Esophagus squamous epithelium (tissue), 5 donors: ENCODE results near the gene ANKRD23. TPM values are rescaled to one million over a fixed set of nuclear protein-coding genes. Genes with fewer than 3 reads are reported as not detected.

Source experiments
- DNase-seq: peaks from one replicate; lab custom pipeline; 2025; lab: John Stamatoyannopoulos, UW
- H3K27ac ChIP-seq, 4 donors: fragments of 200-600 bp; sonication (generic); one replicate each; pipeline ENCODE4 v1.5.1; 2016 to 2019; ENCODE audit warnings: mild to moderate bottlenecking in 1 of 4
- H3K27me3 ChIP-seq, 4 donors: fragments of 200-600 bp; sonication (generic); 1 replicate in 3 of 4; 2 replicates in 1 of 4; pipeline versions ENCODE4 v1.5.1 to v1.6.0; 2017 to 2021; ENCODE audit warnings: antibody characterized with exemption in 1 of 4
- H3K36me3 ChIP-seq, 3 donors: fragments of 200-600 bp; sonication (generic); one replicate each; pipeline ENCODE4 v1.5.1; 2016 to 2019
- H3K4me1 ChIP-seq, 3 donors: fragments of 200-600 bp; sonication (generic); one replicate each; pipeline ENCODE4 v1.5.1; 2017 to 2019
- H3K4me3 ChIP-seq, 4 donors: fragments of 200-600 bp; sonication (generic); 1 replicate in 3 of 4; 2 replicates in 1 of 4; pipeline ENCODE4 v1.5.1; 2016 to 2019; ENCODE audit warnings: mild to moderate bottlenecking in 2 of 4, moderate library complexity in 1 of 4
- H3K9me3 ChIP-seq, 3 donors: fragments of 200-600 bp; sonication (generic); one replicate each; pipeline ENCODE4 v1.5.1; 2016 to 2019
- CTCF ChIP-seq, 6 experiments: fragments of 450-650 bp in 4 of 6; fragments of 200-600 bp in 2 of 6; sonication (generic) in 2 of 6; IDR thresholded peaks; one replicate each; pipeline ENCODE4 v1.5.1; 2016 to 2019; ENCODE audit warnings: antibody characterized with exemption in 6 of 6, mild to moderate bottlenecking in 4 of 6, moderate library complexity in 4 of 6
- POLR2A ChIP-seq, 4 donors: fragments of 450-650 bp; IDR thresholded peaks; one replicate each; pipeline ENCODE4 v1.6.1; 2017; ENCODE audit warnings: antibody characterized with exemption in 4 of 4, mild to moderate bottlenecking in 4 of 4, moderate library complexity in 3 of 4
- WGBS, 2 donors: methylation state at CpG; one replicate each; pipeline ENCODE4 v1.1.5; 2018; 5-methylcytosine and 5-hydroxymethylcytosine counted together
- intact Hi-C: fragments of 100-400 bp; cut with DNase I; formaldehyde crosslinking; loops from one replicate; pipeline ENCODE4 v1.15.0; 2022
- total RNA-seq, 4 donors: library from RNA; depleted of rRNA; stranded (reverse); fragments of >200 nt; gene quantifications; one replicate each; pipeline ENCODE4 v1.1.0, GENCODE V29; 2016
- donor health status: DM: yes; HTN: yes; CAD: no.

ANKRD23 gene
- total RNA-seq, 4 donors from 2014 or later: 1.00 to 3.4 (median 2.1) TPM

GRCh38 chr2:96876269-96877041, 32.6 kb upstream of the ANKRD23 start:
- H3K27ac ChIP-seq: peak overlapping the region in 1 of 4 donors; percentile 0
- H3K27me3 ChIP-seq: no peaks in the 10 kb centered on the region
- H3K4me1 ChIP-seq: peaks cover 27 to 72% (median 54%) of the 10 kb centered on the region in 3 donors
- no peak overlapping the region for H3K4me3 ChIP-seq
- no peak for DNase-seq
- WGBS, 2 donors: 63 to 71% methylated on average over 5 to 6 of the region's 16 CpGs
- intact Hi-C loops: no loop called here
- no peaks in the 10 kb centered on the region for H3K9me3 ChIP-seq
- TF ChIP-seq CTCF (IDR thresholded peaks at IDR 0.05) (no peak), POLR2A (IDR thresholded peaks at IDR 0.05) (no peak)
- no peaks in the 10 kb centered on the region for H3K36me3 ChIP-seq

GRCh38 chr2:96875498-96876268, 31.9 kb upstream of the ANKRD23 start:
- Histone ChIP-seq H3K27me3 (no peaks in the 10 kb centered on the region), H3K4me3 (no peak overlapping the region), H3K36me3 (no peaks in the 10 kb centered on the region), H3K27ac (peak overlapping the region in 3 of 4 donors; percentile 0 to 73 (median 69)), H3K9me3 (no peaks in the 10 kb centered on the region), H3K4me1 (peaks cover 30 to 72% (median 53%) of the 10 kb centered on the region in 3 donors)
- no peak for DNase-seq
- 57 to 62% methylated on average over 5 to 9 of the region's 14 CpGs for WGBS, 2 donors
- intact Hi-C loops: no loop called here
- TF ChIP-seq CTCF (IDR thresholded peaks at IDR 0.05): peak in 1 of 6 experiments; percentile 5
- no peak for TF ChIP-seq POLR2A (IDR thresholded peaks at IDR 0.05)

GRCh38 chr2:96874198-96874831, 30.5 kb upstream of the ANKRD23 start:
- peaks cover 37 to 79% (median 57%) of the 10 kb centered on the region in 3 donors for H3K4me1 ChIP-seq
- H3K4me3 ChIP-seq: no peak overlapping the region
- no peaks in the 10 kb centered on the region for H3K27me3 ChIP-seq
- H3K36me3 ChIP-seq: no peaks in the 10 kb centered on the region
- TF ChIP-seq CTCF (IDR thresholded peaks at IDR 0.05): no peak
- no peak for TF ChIP-seq POLR2A (IDR thresholded peaks at IDR 0.05)
- H3K9me3 ChIP-seq: no peaks in the 10 kb centered on the region
- no peak for DNase-seq
- intact Hi-C loops: no loop called here
- H3K27ac ChIP-seq: peak overlapping the region; percentile 56 to 74 (median 71)
- 17 to 25% methylated on average over 9 to 13 of the region's 18 CpGs for WGBS, 2 donors

GRCh38 chr2:96873651-96874096, 29.9 kb upstream of the ANKRD23 start:
- no peak overlapping the region for H3K4me3 ChIP-seq
- no peaks in the 10 kb centered on the region for H3K36me3 ChIP-seq
- intact Hi-C loops: no loop called here
- no peak for DNase-seq
- TF ChIP-seq CTCF (IDR thresholded peaks at IDR 0.05) (no peak), POLR2A (IDR thresholded peaks at IDR 0.05) (no peak)
- peaks cover 37 to 80% (median 57%) of the 10 kb centered on the region in 3 donors for H3K4me1 ChIP-seq
- peak overlapping the region; percentile 56 to 74 (median 71) for H3K27ac ChIP-seq
- 34 to 49% methylated on average over 8 of the region's 8 CpGs for WGBS, 2 donors
- H3K9me3 ChIP-seq: no peaks in the 10 kb centered on the region
- H3K27me3 ChIP-seq: no peaks in the 10 kb centered on the region
